ENCODE measurements around the gene ABRACL.

DNA sequence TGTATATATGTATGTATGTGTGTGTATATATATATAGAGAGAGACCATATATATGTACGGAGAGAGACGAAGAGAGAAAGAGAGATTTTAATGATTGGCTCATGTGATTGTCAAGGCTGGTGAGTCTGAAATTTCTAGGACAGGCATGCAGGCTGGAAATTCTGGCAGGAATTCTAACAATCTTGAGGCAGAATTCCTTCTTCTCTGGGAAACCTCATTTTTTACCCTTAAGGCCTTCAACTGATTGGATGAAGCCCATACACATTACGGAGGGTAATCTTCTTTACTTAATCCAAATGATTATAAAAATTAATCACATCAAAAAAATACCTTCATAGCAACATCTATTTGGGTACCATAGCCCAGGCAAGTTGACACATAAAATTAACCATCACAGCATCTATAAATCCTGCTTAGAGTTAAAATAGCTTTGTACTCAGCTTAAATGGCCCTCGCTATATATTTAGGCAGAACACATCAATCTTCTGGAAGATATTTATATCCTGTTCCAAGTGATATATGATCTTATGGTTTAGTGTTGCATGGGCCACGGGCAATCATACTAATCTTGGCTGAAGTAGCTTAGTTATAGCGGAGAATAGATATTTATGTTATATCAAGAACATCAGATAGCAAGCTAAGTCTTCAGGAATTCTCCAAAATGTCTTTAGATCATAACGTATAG, 36.6 kb downstream of the ABRACL start:
- TF ChIP-seq, protein P1, sequence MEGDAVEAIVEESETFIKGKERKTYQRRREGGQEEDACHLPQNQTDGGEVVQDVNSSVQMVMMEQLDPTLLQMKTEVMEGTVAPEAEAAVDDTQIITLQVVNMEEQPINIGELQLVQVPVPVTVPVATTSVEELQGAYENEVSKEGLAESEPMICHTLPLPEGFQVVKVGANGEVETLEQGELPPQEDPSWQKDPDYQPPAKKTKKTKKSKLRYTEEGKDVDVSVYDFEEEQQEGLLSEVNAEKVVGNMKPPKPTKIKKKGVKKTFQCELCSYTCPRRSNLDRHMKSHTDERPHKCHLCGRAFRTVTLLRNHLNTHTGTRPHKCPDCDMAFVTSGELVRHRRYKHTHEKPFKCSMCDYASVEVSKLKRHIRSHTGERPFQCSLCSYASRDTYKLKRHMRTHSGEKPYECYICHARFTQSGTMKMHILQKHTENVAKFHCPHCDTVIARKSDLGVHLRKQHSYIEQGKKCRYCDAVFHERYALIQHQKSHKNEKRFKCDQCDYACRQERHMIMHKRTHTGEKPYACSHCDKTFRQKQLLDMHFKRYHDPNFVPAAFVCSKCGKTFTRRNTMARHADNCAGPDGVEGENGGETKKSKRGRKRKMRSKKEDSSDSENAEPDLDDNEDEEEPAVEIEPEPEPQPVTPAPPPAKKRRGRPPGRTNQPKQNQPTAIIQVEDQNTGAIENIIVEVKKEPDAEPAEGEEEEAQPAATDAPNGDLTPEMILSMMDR (conservative IDR thresholded peaks at IDR 0.05 in 1 of 2, IDR thresholded peaks at IDR 0.05 in 1 of 2; ENCODE audit: low read depth in 1 of 2, low read length in 2 of 2): no peak
- TF ChIP-seq EZH2 (IDR thresholded peaks at IDR 0.05; ENCODE audit: low read length, missing control alignments): no peak
